Activated CD4-positive, alpha-beta T cell treated with anti-CD3 and anti-CD28 coated beads, Interleukin-2, amount 50 U/mL, for 24 hours (primary cell): ENCODE results near the gene YLPM1.

Source experiments
- DNase-seq, 2 donors: peaks; one replicate each; pipeline ENCODE4 v3.0.0-alpha.2; 2020; ENCODE audit warnings: low read depth in 1 of 2, low spot score in 1 of 2

Gene YLPM1

GRCh38 chr14:74866708-74867389, 103.7 kb downstream of the YLPM1 start:
- DNase-seq = no peak

GRCh38 chr14:74867673-74868072, 104.6 kb downstream of the YLPM1 start:
- DNase-seq = peak in 1 of 2 donors; percentile 23

- DNase-seq = no peak
Measured at GRCh38 chr14:74868739-74869138, 105.6 kb downstream of the YLPM1 start.

- no peak for DNase-seq
Measured at GRCh38 chr14:74871819-74872218, 108.7 kb downstream of the YLPM1 start.

GRCh38 chr14:74875204-74875603, 112.1 kb downstream of the YLPM1 start:
- no peak for DNase-seq

GRCh38 chr14:74875941-74876913, 113.1 kb downstream of the YLPM1 start, which contains the start of gene PROX2:
PROX2 (minus strand) TSS chr14:74876145; CDS start chr14:74863834, 12,311 bp downstream.
- DNase-seq = no peak

- no peak for DNase-seq
Measured at GRCh38 chr14:74879427-74880182, 116.5 kb downstream of the YLPM1 start.

- peak; percentile 79 to 83 for DNase-seq
Measured at GRCh38 chr14:74881431-74882102, 118.5 kb downstream of the YLPM1 start, which contains the start of gene DLST. DLST (plus strand) TSS chr14:74881916; CDS start chr14:74881954, 38 bp downstream.

GRCh38 chr14:74882103-74882920, 119.2 kb downstream of the YLPM1 start:
- peak; percentile 21 to 24 for DNase-seq
